MM.1S (cell line): Measurements from ENCODE around the gene TFAP2E.

ENCODE experiments used
- DNase-seq: peaks from one replicate; pipeline ENCODE4 v3.0.0-alpha.2; 2015
- H2AFZ ChIP-seq: fragments of 300-600 bp; sonication (generic); 2 replicates; pipeline ENCODE4 v1.6.0; 2016; ENCODE audit warnings: antibody characterized with exemption, low read length
- H3F3A ChIP-seq: fragments of 300-600 bp; sonication (generic); 2 replicates; pipeline ENCODE4 v1.6.1; 2016; ENCODE audit warnings: mild to moderate bottlenecking, antibody characterized with exemption, low read length, moderate library complexity, mixed read lengths; ENCODE audit not compliant: insufficient read depth
- H3K27ac ChIP-seq: fragments of 300-600 bp; sonication (generic); 2 replicates; pipeline ENCODE4 v1.5.1; 2016; ENCODE audit warnings: mild to moderate bottlenecking, low read length
- H3K27me3 ChIP-seq: fragments of 300-600 bp; sonication (generic); replicated peaks from 2 replicates; pipeline ENCODE4 v1.6.0; 2016; ENCODE audit warnings: low read length; ENCODE audit not compliant: insufficient read depth
- H3K36me3 ChIP-seq: fragments of 300-600 bp; sonication (generic); replicated peaks from 2 replicates; pipeline ENCODE4 v1.6.1; 2016; ENCODE audit warnings: mild to moderate bottlenecking, low read length, mixed read lengths; ENCODE audit not compliant: insufficient read depth
- H3K4me1 ChIP-seq: fragments of 300-600 bp; sonication (generic); 2 replicates; pipeline ENCODE4 v1.6.1; 2016; ENCODE audit warnings: low read length, mixed read lengths
- H3K4me2 ChIP-seq: fragments of 300-600 bp; sonication (generic); 2 replicates; pipeline ENCODE4 v1.6.0; 2016; ENCODE audit warnings: low read depth, low read length
- H3K4me3 ChIP-seq: fragments of 300-600 bp; sonication (generic); 2 replicates; pipeline ENCODE4 v1.5.1; 2016; ENCODE audit warnings: low read length, mixed read lengths
- H3K79me2 ChIP-seq: fragments of 300-600 bp; sonication (generic); 2 replicates; pipeline ENCODE4 v1.6.1; 2016; ENCODE audit warnings: mixed run types, low read length, mixed read lengths
- H3K9ac ChIP-seq: fragments of 300-600 bp; sonication (generic); 2 replicates; pipeline ENCODE4 v1.6.1; 2016; ENCODE audit warnings: low read length, mixed read lengths
- H3K9me2 ChIP-seq: fragments of 300-600 bp; sonication (generic); replicated peaks from 2 replicates; pipeline ENCODE4 v1.6.1; 2016; ENCODE audit warnings: mild to moderate bottlenecking, low read length, mixed read lengths; ENCODE audit not compliant: insufficient read depth
- H3K9me3 ChIP-seq: fragments of 300-600 bp; sonication (generic); replicated peaks from 2 replicates; pipeline ENCODE4 v1.6.1; 2016; ENCODE audit warnings: mild to moderate bottlenecking, low read length, mixed read lengths; ENCODE audit not compliant: insufficient read depth
- H4K20me1 ChIP-seq: fragments of 300-600 bp; sonication (generic); 2 replicates; pipeline ENCODE4 v1.6.1; 2016; ENCODE audit warnings: mild to moderate bottlenecking, low read length, moderate library complexity, mixed read lengths; ENCODE audit not compliant: insufficient read depth
- CTCF ChIP-seq: fragments of 300-600 bp; sonication (generic); IDR thresholded peaks from 2 replicates; pipeline ENCODE4 v1.5.1; 2016; ENCODE audit warnings: antibody characterized with exemption, low read length, mixed read lengths
- EZH2 ChIP-seq: fragments of 300-600 bp; sonication (generic); optimal IDR thresholded peaks from 2 replicates; pipeline ENCODE3; 2017; ENCODE audit warnings: low read depth, mild to moderate bottlenecking, antibody characterized with exemption, low read length, mixed read lengths
- EZH2phosphoT487 ChIP-seq: fragments of 300-600 bp; sonication (generic); IDR thresholded peaks from 2 replicates; pipeline ENCODE4 v1.6.1; 2018; ENCODE audit warnings: antibody characterized with exemption, low read length

Gene TFAP2E

GRCh38 chr1:35589516-35590427 is 16.7 kb downstream of the TFAP2E start:
- Histone ChIP-seq H3K9ac (no peak overlapping the region), H3K4me1 (no peaks in the 10 kb centered on the region), H3K27ac (no peak overlapping the region), H3F3A (no peaks in the 10 kb centered on the region), H3K9me2 (no peaks in the 10 kb centered on the region), H4K20me1 (no peaks in the 10 kb centered on the region; the same call in 1 of the 2 replicates), H3K36me3 (no peaks in the 10 kb centered on the region), H3K4me2 (no peak overlapping the region), H3K79me2 (no peaks in the 10 kb centered on the region), H3K4me3 (no peak overlapping the region), H3K9me3 (no peaks in the 10 kb centered on the region), H2AFZ (no peak overlapping the region), H3K27me3 (no peaks in the 10 kb centered on the region)
- no peak for DNase-seq
- TF ChIP-seq EZH2phosphoT487 = no peak
- TF ChIP-seq CTCF = no peak
- no peak for TF ChIP-seq EZH2

- Histone ChIP-seq H3K9me3 (no peaks in the 10 kb centered on the region), H3K4me2 (no peak overlapping the region), H3K27me3 (no peaks in the 10 kb centered on the region), H3K9me2 (no peaks in the 10 kb centered on the region), H3K4me3 (no peak overlapping the region), H3K9ac (no peak overlapping the region), H2AFZ (no peak overlapping the region), H3K27ac (no peak overlapping the region), H3F3A (no peaks in the 10 kb centered on the region), H4K20me1 (no peaks in the 10 kb centered on the region), H3K79me2 (no peaks in the 10 kb centered on the region), H3K36me3 (no peaks in the 10 kb centered on the region), H3K4me1 (no peaks in the 10 kb centered on the region)
- DNase-seq = no peak
- TF ChIP-seq EZH2 = no peak
- no peak for TF ChIP-seq CTCF
- TF ChIP-seq EZH2phosphoT487 = no peak
Observed at GRCh38 chr1:35590476-35591040, 17.4 kb downstream of the TFAP2E start.

GRCh38 chr1:35591211-35591610 is 18.1 kb downstream of the TFAP2E start:
- no peak overlapping the region for H3K4me2 ChIP-seq
- no peaks in the 10 kb centered on the region for H3K9me3 ChIP-seq
- no peaks in the 10 kb centered on the region for H3K4me1 ChIP-seq
- no peaks in the 10 kb centered on the region for H3K79me2 ChIP-seq
- H3K4me3 ChIP-seq = no peak overlapping the region
- H3K9me2 ChIP-seq = no peaks in the 10 kb centered on the region
- H4K20me1 ChIP-seq = no peaks in the 10 kb centered on the region
- H3K27ac ChIP-seq = no peak overlapping the region
- H3K27me3 ChIP-seq = no peaks in the 10 kb centered on the region
- no peaks in the 10 kb centered on the region for H3K36me3 ChIP-seq
- H2AFZ ChIP-seq = no peak overlapping the region
- TF ChIP-seq CTCF (no peak), EZH2 (no peak), EZH2phosphoT487 (no peak)
- DNase-seq = no peak
- no peak overlapping the region for H3K9ac ChIP-seq
- H3F3A ChIP-seq = no peaks in the 10 kb centered on the region
